Ishikawa (cell line): ENCODE results near the gene RXRA.

Source experiments
- CEBPB ChIP-seq: IDR thresholded peaks from 2 replicates; pipeline ENCODE4 v1.6.1; 2012
- CREB1 ChIP-seq: IDR thresholded peaks from 2 replicates; pipeline ENCODE4 v1.6.1; 2012; ENCODE audit warnings: low read depth
- EGR1 ChIP-seq: IDR thresholded peaks from 2 replicates; pipeline ENCODE4 v1.6.1; 2012
- EP300 ChIP-seq: IDR thresholded peaks from 2 replicates; pipeline ENCODE4 v1.6.1; 2012; ENCODE audit warnings: borderline replicate concordance
- FOXM1 ChIP-seq: IDR thresholded peaks from 2 replicates; pipeline ENCODE4 v1.6.1; 2012; ENCODE audit warnings: low read depth, borderline replicate concordance
- MAX ChIP-seq: IDR thresholded peaks from 2 replicates; pipeline ENCODE4 v1.6.1; 2012
- RAD21 ChIP-seq: IDR thresholded peaks from 2 replicates; pipeline ENCODE4 v1.6.1; 2012; ENCODE audit warnings: low read depth
- REST ChIP-seq: IDR thresholded peaks from 2 replicates; pipeline ENCODE4 v1.6.1; 2012; ENCODE audit warnings: low read depth, mild to moderate bottlenecking
- TAF1 ChIP-seq: IDR thresholded peaks from 2 replicates; pipeline ENCODE4 v1.6.1; 2012; ENCODE audit warnings: low read depth, mild to moderate bottlenecking
- TCF12 ChIP-seq: IDR thresholded peaks from 2 replicates; pipeline ENCODE4 v1.6.1; 2012; ENCODE audit warnings: low read depth
- TEAD4 ChIP-seq: IDR thresholded peaks from 2 replicates; pipeline ENCODE4 v1.6.1; 2012
- ZBTB7A ChIP-seq: IDR thresholded peaks from 2 replicates; pipeline ENCODE4 v1.6.1; 2012; ENCODE audit warnings: low read depth

DNA sequence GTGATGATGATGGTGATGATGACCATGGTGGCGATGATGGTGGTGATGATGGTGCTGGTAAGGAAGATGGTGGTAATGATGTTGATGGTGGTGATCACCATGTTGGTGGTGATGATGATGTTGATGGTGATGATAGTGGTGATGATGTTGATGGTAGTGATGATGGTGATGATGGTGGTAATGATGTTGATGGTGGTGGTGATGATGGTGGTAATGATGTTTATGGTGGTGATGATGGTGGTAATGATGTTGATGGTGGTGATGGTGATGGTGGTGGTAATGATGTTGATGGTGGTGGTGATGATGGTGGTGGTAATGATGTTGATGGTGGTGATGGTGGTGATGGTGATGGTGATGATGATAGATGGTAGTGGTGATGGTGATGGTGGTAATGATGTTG, 20.7 kb upstream of the RXRA start:
- TF ChIP-seq TCF12 (no peak), CEBPB (no peak), REST (no peak), EP300 (no peak), RAD21 (no peak), FOXM1 (no peak), CREB1 (no peak), MAX (no peak), TAF1 (no peak), ZBTB7A (no peak), EGR1 (no peak), TEAD4 (no peak)
